Osteocyte (in vitro differentiated cells): ENCODE data around the gene UBAC1. TPM values are rescaled to one million over a fixed set of nuclear protein-coding genes. Genes with fewer than 3 reads are reported as not detected.

Source experiments
- DNase-seq: peaks from one replicate; pipeline ENCODE4 v3.0.0; 2021; ENCODE audit warnings: mixed read lengths; ENCODE audit not compliant: unreplicated experiment; ENCODE audit errors: extremely low spot score
- H3K27ac Mint-ChIP-seq: one replicate; pipeline ENCODE4 v1.8.0; 2021; ENCODE audit warnings: mild to moderate bottlenecking, mixed read lengths; ENCODE audit not compliant: unreplicated experiment
- H3K27me3 Mint-ChIP-seq: one replicate; pipeline ENCODE4 v1.8.0; 2021; ENCODE audit warnings: mixed read lengths; ENCODE audit not compliant: unreplicated experiment
- H3K36me3 Mint-ChIP-seq: one replicate; pipeline ENCODE4 v1.8.0; 2021; ENCODE audit warnings: mixed read lengths; ENCODE audit not compliant: unreplicated experiment
- H3K4me1 Mint-ChIP-seq: one replicate; pipeline ENCODE4 v1.8.0; 2021; ENCODE audit warnings: mixed read lengths; ENCODE audit not compliant: unreplicated experiment
- H3K4me3 Mint-ChIP-seq: one replicate; pipeline ENCODE4 v1.8.0; 2021; ENCODE audit warnings: mild to moderate bottlenecking, moderate library complexity, mixed read lengths; ENCODE audit not compliant: unreplicated experiment
- H3K9me3 Mint-ChIP-seq: one replicate; pipeline ENCODE4 v1.8.0; 2021; ENCODE audit warnings: mixed read lengths; ENCODE audit not compliant: unreplicated experiment
- CTCF ChIP-seq: fragments of 200-600 bp; sonication (generic); IDR thresholded peaks from 2 replicates; pipeline ENCODE4 v1.5.0; 2021; ENCODE audit warnings: antibody characterized with exemption, mild to moderate bottlenecking, moderate library complexity
- total RNA-seq: library from RNA; stranded (reverse); gene quantifications from 2 replicates; pipeline ENCODE4 v1.2.1, GENCODE V29; 2021

The UBAC1 gene
- total RNA-seq, 1 donor from 2014 or later = 38.9 TPM

GRCh38 chr9:135939351-135940265 is 21.6 kb downstream of the UBAC1 start:
- no peak for TF ChIP-seq CTCF
- no peak for DNase-seq
- H3K27ac Mint-ChIP-seq = no peak overlapping the region
- H3K36me3 Mint-ChIP-seq = peaks cover 46% of the 10 kb centered on the region
- no peak overlapping the region for H3K4me3 Mint-ChIP-seq
- no peaks in the 10 kb centered on the region for H3K9me3 Mint-ChIP-seq
- H3K4me1 Mint-ChIP-seq = no peaks in the 10 kb centered on the region
- H3K27me3 Mint-ChIP-seq = no peaks in the 10 kb centered on the region

GRCh38 chr9:135937521-135938489 is 23.4 kb downstream of the UBAC1 start:
- Mint-ChIP-seq H3K9me3 (no peaks in the 10 kb centered on the region), H3K4me1 (no peaks in the 10 kb centered on the region), H3K27me3 (no peaks in the 10 kb centered on the region), H3K27ac (no peak overlapping the region), H3K4me3 (no peak overlapping the region), H3K36me3 (peaks cover 50% of the 10 kb centered on the region)
- no peak for TF ChIP-seq CTCF
- DNase-seq = no peak

- H3K27ac Mint-ChIP-seq = no peak overlapping the region
- no peak overlapping the region for H3K4me3 Mint-ChIP-seq
- DNase-seq = no peak
- H3K9me3 Mint-ChIP-seq = no peaks in the 10 kb centered on the region
- peaks cover 2% of the 10 kb centered on the region for H3K4me1 Mint-ChIP-seq
- no peaks in the 10 kb centered on the region for H3K27me3 Mint-ChIP-seq
- H3K36me3 Mint-ChIP-seq = peaks cover 51% of the 10 kb centered on the region
- TF ChIP-seq CTCF = no peak
Observed at GRCh38 chr9:135933114-135933513, 28.1 kb downstream of the UBAC1 start.

- Mint-ChIP-seq H3K4me3 (no peak overlapping the region), H3K27me3 (no peaks in the 10 kb centered on the region), H3K27ac (no peak overlapping the region), H3K4me1 (peaks cover 5% of the 10 kb centered on the region), H3K9me3 (no peaks in the 10 kb centered on the region), H3K36me3 (peaks cover 47% of the 10 kb centered on the region)
- TF ChIP-seq CTCF = no peak
- no peak for DNase-seq
Observed at GRCh38 chr9:135932656-135933055, 28.5 kb downstream of the UBAC1 start.
